ENCODE measurements around the gene APPL2. TPM values are rescaled to one million over a fixed set of nuclear protein-coding genes. Genes with fewer than 3 reads are reported as not detected.
A peak's percentile ranks its signal among the peaks of the same experiment; 100 is the strongest.
"Not testable (repeated sequence)": the region's sequence is repeated elsewhere in the genome, so short reads cannot be mapped to it uniquely, and the experiment has no call there.

Gene APPL2
- total RNA-seq, 1 donor from 2014 or later = 35.6 TPM

DNA sequence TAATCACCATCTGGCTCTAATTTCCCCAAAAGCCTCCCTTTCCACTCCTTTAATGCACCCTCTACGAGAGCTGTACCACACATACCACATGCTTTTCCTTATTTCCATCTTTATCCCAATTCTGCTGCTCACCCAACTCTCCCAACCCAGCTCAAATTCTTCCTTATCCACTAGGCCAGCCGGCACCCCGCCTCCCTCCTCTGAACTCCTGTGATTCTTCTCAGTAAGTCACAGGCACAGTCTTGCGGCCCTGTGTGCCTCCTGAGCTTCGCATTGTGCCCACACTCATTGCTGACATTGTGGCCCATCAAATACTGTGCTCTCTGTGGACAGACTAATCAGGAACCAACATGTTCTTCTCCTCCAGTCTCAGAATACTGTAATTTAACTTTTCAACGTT lies 45.4 kb downstream of the APPL2 start:
- no peak for DNase-seq
- H3K4me3 Mint-ChIP-seq (ENCODE audit: unreplicated experiment) = peak overlapping the region; percentile 8
- peaks cover 41% of the 10 kb centered on the region for H3K4me1 Mint-ChIP-seq (ENCODE audit: low read depth, unreplicated experiment)
- H3K27me3 Mint-ChIP-seq (ENCODE audit: unreplicated experiment) = peaks cover 15% of the 10 kb centered on the region
- peaks cover 27% of the 10 kb centered on the region for H3K36me3 Mint-ChIP-seq (ENCODE audit: unreplicated experiment)
- TF ChIP-seq, protein P1, sequence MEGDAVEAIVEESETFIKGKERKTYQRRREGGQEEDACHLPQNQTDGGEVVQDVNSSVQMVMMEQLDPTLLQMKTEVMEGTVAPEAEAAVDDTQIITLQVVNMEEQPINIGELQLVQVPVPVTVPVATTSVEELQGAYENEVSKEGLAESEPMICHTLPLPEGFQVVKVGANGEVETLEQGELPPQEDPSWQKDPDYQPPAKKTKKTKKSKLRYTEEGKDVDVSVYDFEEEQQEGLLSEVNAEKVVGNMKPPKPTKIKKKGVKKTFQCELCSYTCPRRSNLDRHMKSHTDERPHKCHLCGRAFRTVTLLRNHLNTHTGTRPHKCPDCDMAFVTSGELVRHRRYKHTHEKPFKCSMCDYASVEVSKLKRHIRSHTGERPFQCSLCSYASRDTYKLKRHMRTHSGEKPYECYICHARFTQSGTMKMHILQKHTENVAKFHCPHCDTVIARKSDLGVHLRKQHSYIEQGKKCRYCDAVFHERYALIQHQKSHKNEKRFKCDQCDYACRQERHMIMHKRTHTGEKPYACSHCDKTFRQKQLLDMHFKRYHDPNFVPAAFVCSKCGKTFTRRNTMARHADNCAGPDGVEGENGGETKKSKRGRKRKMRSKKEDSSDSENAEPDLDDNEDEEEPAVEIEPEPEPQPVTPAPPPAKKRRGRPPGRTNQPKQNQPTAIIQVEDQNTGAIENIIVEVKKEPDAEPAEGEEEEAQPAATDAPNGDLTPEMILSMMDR (IDR thresholded peaks at IDR 0.05; ENCODE audit: partially characterized antibody, unreplicated experiment) = no peak
- peaks cover 20% of the 10 kb centered on the region for H3K9me3 Mint-ChIP-seq (ENCODE audit: unreplicated experiment)
- H3K27ac Mint-ChIP-seq (ENCODE audit: unreplicated experiment) = peak overlapping the region; percentile 24

DNA sequence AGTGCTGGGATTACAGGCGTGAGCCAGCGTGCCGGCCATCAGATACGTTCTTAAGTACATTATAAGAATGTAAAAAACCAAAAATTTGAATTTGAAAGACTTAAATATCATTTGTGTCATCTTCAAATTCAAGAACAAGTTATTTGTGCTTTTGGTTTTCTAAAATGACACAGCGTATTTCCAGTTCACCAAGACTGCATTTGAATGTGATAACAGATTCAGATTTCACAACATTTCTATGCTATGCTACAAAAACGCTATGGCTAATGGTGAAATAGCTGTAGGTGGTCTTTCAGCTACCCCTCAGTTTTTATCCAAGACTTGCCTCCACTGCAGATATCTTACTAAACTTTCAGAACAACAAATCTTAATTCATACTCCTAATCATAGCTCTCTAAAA lies 46.7 kb downstream of the APPL2 start:
- peaks cover 33% of the 10 kb centered on the region for H3K4me1 Mint-ChIP-seq (ENCODE audit: low read depth, unreplicated experiment)
- H3K4me3 Mint-ChIP-seq (ENCODE audit: unreplicated experiment) = no peak overlapping the region
- peaks cover 34% of the 10 kb centered on the region for H3K36me3 Mint-ChIP-seq (ENCODE audit: unreplicated experiment)
- peaks cover 17% of the 10 kb centered on the region for H3K27me3 Mint-ChIP-seq (ENCODE audit: unreplicated experiment)
- TF ChIP-seq, protein P1 (IDR thresholded peaks at IDR 0.05; ENCODE audit: partially characterized antibody, unreplicated experiment) = no peak
- DNase-seq = no peak
- peaks cover 21% of the 10 kb centered on the region for H3K9me3 Mint-ChIP-seq (ENCODE audit: unreplicated experiment)
- no peak overlapping the region for H3K27ac Mint-ChIP-seq (ENCODE audit: unreplicated experiment)

DNA sequence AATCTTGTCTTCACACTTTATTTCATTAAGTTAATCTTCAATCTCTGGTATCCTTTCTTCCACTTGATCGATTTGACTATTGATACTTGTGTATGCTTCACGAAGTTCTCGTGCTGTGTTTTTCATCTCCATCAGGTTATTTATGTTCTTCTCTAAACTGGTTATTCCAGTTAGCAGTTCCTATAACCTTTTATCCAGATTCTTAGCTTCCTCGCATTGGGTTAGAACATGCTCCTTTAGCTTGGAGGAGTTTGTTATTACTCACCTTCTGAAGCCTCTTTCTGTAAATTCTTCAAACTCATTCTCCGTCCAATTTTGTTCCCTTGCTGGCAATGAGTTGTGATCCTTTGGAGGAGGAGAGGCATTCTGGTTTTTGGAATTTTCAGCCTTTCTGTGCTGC lies 52.0 kb downstream of the APPL2 start:
- DNase-seq; H3K4me1 Mint-ChIP-seq (ENCODE audit: low read depth, unreplicated experiment); H3K27me3 Mint-ChIP-seq (ENCODE audit: unreplicated experiment); H3K27ac Mint-ChIP-seq (ENCODE audit: unreplicated experiment); H3K4me3 Mint-ChIP-seq (ENCODE audit: unreplicated experiment): not testable (repeated sequence)
- peaks cover 18% of the 10 kb centered on the region for H3K9me3 Mint-ChIP-seq (ENCODE audit: unreplicated experiment)
- peaks cover 52% of the 10 kb centered on the region for H3K36me3 Mint-ChIP-seq (ENCODE audit: unreplicated experiment)

DNA sequence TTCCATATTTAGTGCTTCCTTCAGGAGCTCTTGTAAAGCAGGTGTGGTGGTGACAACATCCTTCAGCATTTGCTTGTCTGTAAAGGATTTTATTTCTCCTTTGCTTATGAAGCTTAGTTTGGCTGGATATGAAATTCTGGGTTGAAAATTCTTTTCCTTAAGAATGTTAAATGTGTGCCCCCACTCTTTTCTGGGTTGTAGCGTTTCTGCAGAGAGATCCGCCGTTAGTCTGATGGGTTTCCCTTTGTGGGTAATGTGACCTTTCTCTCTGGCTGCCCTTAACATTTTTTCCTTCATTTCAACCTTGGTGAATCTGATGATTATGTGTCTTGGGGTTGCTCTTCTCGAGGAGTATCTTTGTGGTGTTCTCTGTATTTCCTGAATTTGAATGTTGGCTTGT lies 52.6 kb downstream of the APPL2 start:
- H3K27me3 Mint-ChIP-seq (ENCODE audit: unreplicated experiment); DNase-seq; H3K27ac Mint-ChIP-seq (ENCODE audit: unreplicated experiment); H3K4me3 Mint-ChIP-seq (ENCODE audit: unreplicated experiment); H3K4me1 Mint-ChIP-seq (ENCODE audit: low read depth, unreplicated experiment): not testable (repeated sequence)
- Mint-ChIP-seq H3K9me3 (ENCODE audit: unreplicated experiment) (peaks cover 18% of the 10 kb centered on the region), H3K36me3 (ENCODE audit: unreplicated experiment) (peaks cover 52% of the 10 kb centered on the region)

DNA sequence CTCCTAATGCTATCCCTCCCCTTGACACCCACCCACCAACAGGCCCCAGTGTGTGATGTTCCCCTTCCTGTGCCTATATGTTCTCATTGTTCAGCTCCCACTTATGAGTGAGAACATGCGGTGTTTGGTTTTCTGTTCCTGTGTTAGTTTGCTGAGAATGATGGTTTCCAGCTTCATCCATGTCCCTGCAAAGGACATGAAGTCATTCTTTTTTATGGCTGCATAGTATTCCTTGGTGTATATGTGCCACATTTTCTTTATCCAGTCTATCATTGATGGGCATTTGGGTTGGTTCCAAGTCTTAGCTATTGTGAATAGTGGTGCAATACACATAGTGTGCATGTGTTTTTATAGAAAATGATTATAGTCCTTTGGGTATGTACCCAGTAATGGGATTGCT lies 56.9 kb downstream of the APPL2 start:
- H3K27ac Mint-ChIP-seq (ENCODE audit: unreplicated experiment); H3K4me3 Mint-ChIP-seq (ENCODE audit: unreplicated experiment); H3K27me3 Mint-ChIP-seq (ENCODE audit: unreplicated experiment); H3K4me1 Mint-ChIP-seq (ENCODE audit: low read depth, unreplicated experiment); DNase-seq: not testable (repeated sequence)
- H3K9me3 Mint-ChIP-seq (ENCODE audit: unreplicated experiment) = peaks cover 12% of the 10 kb centered on the region
- peaks cover 37% of the 10 kb centered on the region for H3K36me3 Mint-ChIP-seq (ENCODE audit: unreplicated experiment)

DNA sequence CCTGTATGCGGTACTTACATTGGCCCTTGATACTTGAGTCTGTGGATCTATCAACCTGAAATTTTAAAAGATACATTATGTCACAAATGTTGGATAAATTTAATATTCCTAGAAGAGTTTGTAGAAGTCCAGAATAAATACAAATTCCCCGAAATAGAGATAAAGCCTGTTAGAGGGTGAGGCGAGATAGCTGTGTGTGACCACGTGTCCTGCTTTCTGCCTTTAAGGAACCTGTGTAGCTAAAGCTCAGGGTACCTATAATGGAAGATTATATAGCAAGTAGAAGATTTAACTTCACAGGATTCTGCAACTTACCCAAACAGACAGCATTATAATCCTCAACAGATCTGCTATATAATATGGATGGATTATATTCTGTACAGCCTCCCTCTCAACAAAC lies 58.8 kb downstream of the APPL2 start:
- no peak for DNase-seq
- Mint-ChIP-seq H3K27me3 (ENCODE audit: unreplicated experiment) (peaks cover 6% of the 10 kb centered on the region), H3K9me3 (ENCODE audit: unreplicated experiment) (peaks cover 6% of the 10 kb centered on the region), H3K4me1 (ENCODE audit: low read depth, unreplicated experiment) (no peaks in the 10 kb centered on the region), H3K36me3 (ENCODE audit: unreplicated experiment) (peaks cover 19% of the 10 kb centered on the region), H3K27ac (ENCODE audit: unreplicated experiment) (no peak overlapping the region), H3K4me3 (ENCODE audit: unreplicated experiment) (no peak overlapping the region)
- TF ChIP-seq, protein P1 (IDR thresholded peaks at IDR 0.05; ENCODE audit: partially characterized antibody, unreplicated experiment) = no peak

Data from glutamatergic neuron (in vitro differentiated cells).